ENCODE data around the gene ANK3. TPM values are rescaled to one million over a fixed set of nuclear protein-coding genes. Genes with fewer than 3 reads are reported as not detected.

The ANK3 gene
- total and polyA plus RNA-seq, 2 donors: 10.9 to 86.9 TPM

DNA sequence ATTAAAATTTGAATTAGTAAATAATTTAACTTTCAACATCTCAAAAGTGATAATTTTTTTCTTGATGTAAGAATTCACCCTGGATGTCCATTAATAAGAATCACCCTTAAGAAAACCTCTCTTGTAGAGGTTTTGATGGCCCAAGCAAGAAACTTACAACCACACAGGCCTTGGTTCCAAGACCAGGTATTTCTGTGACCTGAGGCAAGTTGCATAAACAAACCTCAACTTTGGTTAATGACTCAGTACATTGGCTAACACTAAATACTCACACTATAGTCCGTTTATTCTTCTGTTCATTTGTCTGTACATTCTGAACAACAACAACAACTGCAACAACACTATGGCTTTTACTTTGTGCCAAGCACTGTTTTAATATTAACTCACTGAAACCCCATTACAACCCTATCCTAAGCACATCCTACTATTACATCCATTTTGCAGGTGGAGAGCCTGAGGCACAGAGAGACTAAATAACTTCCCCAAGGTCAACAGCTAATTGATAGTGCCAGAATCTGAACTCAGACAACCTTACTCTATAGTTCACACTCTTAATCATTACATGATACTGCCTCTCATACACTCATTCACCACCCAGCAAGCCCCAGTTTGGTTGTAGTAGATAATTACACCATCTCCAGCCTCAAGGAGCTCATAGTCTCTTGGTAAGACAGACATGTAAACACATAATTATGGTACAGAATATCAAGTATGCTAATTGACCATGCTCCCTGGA, 6.6 kb downstream of the ANK3 start:
- Histone ChIP-seq H3K4me3 (ENCODE audit: low read depth, low read length) (no peak overlapping the region), H3K36me3 (ENCODE audit: insufficient read depth) (no peaks in the 10 kb centered on the region), H3K4me1 (ENCODE audit: insufficient read depth) (no peaks in the 10 kb centered on the region), H3K27ac (ENCODE audit: low read depth) (no peak overlapping the region)
- no peak for DNase-seq (ENCODE audit: extremely low spot score)
- WGBS: 95% methylated on average over 1 of the region's 1 CpG

GRCh38 chr10:60380781-60381180, 8.9 kb downstream of the ANK3 start:
- no peak for DNase-seq (ENCODE audit: extremely low spot score)
- Histone ChIP-seq H3K4me3 (ENCODE audit: low read depth, low read length) (no peak overlapping the region), H3K36me3 (ENCODE audit: insufficient read depth) (no peaks in the 10 kb centered on the region), H3K27ac (ENCODE audit: low read depth) (no peak overlapping the region), H3K4me1 (ENCODE audit: insufficient read depth) (no peaks in the 10 kb centered on the region)
- 92% methylated on average over 5 of the region's 5 CpGs for WGBS

GRCh38 chr10:60377955-60378354, 11.7 kb downstream of the ANK3 start:
- H3K36me3 ChIP-seq (ENCODE audit: insufficient read depth): no peaks in the 10 kb centered on the region
- H3K4me1 ChIP-seq (ENCODE audit: insufficient read depth): no peaks in the 10 kb centered on the region
- H3K4me3 ChIP-seq (ENCODE audit: low read depth, low read length): no peak overlapping the region
- H3K27ac ChIP-seq (ENCODE audit: low read depth): no peak overlapping the region
- no peak for DNase-seq (ENCODE audit: extremely low spot score)
- 84% methylated on average over 1 of the region's 1 CpG for WGBS

DNA sequence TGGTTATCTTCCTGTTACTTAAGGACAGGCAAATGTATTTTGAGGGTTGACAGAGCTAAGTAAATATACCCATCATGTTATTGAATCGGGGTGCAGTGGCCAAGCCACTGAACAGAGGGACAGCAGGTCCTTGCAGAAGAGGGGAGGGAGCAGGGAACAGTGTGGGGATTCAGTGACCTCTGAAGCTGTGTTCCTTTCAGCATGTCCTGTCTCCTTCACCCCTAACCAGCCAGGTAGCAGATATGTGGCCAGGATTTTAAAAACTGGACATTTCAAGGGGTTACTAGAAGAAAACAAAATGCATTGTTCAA, 12.7 kb downstream of the ANK3 start:
- H3K27ac ChIP-seq (ENCODE audit: low read depth): no peak overlapping the region
- DNase-seq (ENCODE audit: extremely low spot score): no peak
- no peak overlapping the region for H3K4me3 ChIP-seq (ENCODE audit: low read depth, low read length)
- H3K36me3 ChIP-seq (ENCODE audit: insufficient read depth): no peaks in the 10 kb centered on the region
- WGBS: 65% methylated on average over 1 of the region's 1 CpG
- no peaks in the 10 kb centered on the region for H3K4me1 ChIP-seq (ENCODE audit: insufficient read depth)

GRCh38 chr10:60376221-60377041, 13.2 kb downstream of the ANK3 start:
- WGBS: 88% methylated on average over 6 of the region's 6 CpGs
- no peak for DNase-seq (ENCODE audit: extremely low spot score)
- no peaks in the 10 kb centered on the region for H3K36me3 ChIP-seq (ENCODE audit: insufficient read depth)

DNA sequence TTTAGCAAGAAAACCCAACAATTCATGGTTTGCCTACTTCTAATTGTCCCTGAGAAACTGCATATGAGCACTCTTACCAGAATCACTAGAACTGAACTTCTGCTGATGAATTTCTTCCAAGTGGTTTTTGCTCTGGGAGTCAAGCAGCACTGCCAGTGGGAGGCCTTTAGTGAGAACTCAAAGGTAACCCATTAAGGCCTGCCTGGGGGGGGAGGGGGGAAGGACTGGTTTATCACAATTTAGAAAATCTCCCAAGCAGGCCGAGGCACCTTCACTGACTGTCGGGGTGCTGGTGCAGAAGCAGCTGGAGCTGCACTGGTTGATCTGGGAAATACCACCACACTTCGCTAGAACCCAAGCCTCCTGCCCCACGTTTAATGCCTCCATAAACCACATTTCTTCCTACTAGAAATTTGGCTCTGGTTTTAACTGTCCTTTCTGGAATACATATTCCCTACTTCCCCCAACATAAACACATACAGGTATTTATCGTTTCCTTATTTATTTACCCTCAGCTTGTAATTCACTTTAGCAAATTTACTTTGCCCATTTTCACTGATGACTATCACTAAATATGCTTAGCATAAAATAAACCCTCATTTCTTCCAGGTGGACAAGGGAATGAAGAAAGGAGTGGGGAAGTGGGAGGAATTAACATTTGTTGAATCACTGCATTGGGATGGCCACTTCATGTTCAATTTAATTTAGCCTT, 14.2 kb downstream of the ANK3 start:
- Histone ChIP-seq H3K36me3 (ENCODE audit: insufficient read depth) (no peaks in the 10 kb centered on the region), H3K27ac (ENCODE audit: low read depth) (no peak overlapping the region), H3K4me1 (ENCODE audit: insufficient read depth) (no peaks in the 10 kb centered on the region), H3K4me3 (ENCODE audit: low read depth, low read length) (no peak overlapping the region)
- DNase-seq (ENCODE audit: extremely low spot score): no peak
- WGBS: 84% methylated on average over 5 of the region's 5 CpGs

More at GRCh38 chr10:60376221-60377041, 13.2 kb downstream of the ANK3 start:
- Histone ChIP-seq H3K4me3 (ENCODE audit: low read depth, low read length) (no peak overlapping the region), H3K4me1 (ENCODE audit: insufficient read depth) (no peaks in the 10 kb centered on the region), H3K27ac (ENCODE audit: low read depth) (no peak overlapping the region)

DNA sequence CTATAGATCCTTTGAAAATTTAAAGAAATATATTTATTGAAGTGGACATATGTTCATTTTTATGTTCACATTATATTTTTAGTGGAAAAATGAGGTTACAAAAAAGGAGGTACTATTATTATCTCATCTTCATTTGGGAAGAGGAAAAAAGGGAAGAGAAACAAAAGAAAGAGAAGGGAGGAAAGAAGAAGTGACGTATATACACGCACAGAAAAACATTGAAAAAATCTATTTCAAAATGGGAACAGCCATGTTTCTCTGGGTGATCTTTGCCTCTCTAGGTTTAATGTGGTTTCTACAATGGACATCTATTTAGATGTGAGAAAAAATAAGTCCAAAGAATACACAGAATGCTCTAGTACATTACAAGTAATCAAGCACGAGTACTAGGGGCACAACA, 14.8 kb downstream of the ANK3 start:
- no peak overlapping the region for H3K4me3 ChIP-seq (ENCODE audit: low read depth, low read length)
- 95% methylated on average over 3 of the region's 3 CpGs for WGBS
- H3K36me3 ChIP-seq (ENCODE audit: insufficient read depth): no peaks in the 10 kb centered on the region
- H3K4me1 ChIP-seq (ENCODE audit: insufficient read depth): no peaks in the 10 kb centered on the region
- DNase-seq (ENCODE audit: extremely low spot score): no peak
- H3K27ac ChIP-seq (ENCODE audit: low read depth): no peak overlapping the region

DNA sequence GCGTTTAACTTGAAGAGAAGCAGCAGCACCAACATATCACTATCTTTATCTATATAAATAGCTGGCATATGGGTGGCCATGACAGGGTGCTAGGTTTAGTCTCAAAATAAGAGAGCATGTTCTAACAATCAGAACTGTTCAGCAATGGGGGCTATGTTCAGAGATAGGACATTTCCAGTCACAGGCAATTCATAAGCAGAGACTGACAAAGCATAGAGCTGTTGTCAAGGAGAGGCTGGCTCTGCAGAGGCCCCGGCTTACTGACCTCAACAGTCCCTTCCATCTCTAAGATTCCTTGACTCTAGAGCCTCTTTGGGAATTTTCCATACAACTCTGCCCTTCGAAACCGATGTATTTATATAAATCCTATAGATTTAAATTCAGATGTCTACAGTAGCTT, 17.2 kb downstream of the ANK3 start:
- no peaks in the 10 kb centered on the region for H3K36me3 ChIP-seq (ENCODE audit: insufficient read depth)
- H3K4me1 ChIP-seq (ENCODE audit: insufficient read depth): no peaks in the 10 kb centered on the region
- 94% methylated on average over 4 of the region's 4 CpGs for WGBS
- no peak for DNase-seq (ENCODE audit: extremely low spot score)
- H3K27ac ChIP-seq (ENCODE audit: low read depth): no peak overlapping the region
- no peak overlapping the region for H3K4me3 ChIP-seq (ENCODE audit: low read depth, low read length)

- H3K4me3 ChIP-seq (ENCODE audit: low read depth, low read length): no peak overlapping the region
- WGBS: 57% methylated on average over 2 of the region's 2 CpGs
- H3K4me1 ChIP-seq (ENCODE audit: insufficient read depth): no peaks in the 10 kb centered on the region
- no peak overlapping the region for H3K27ac ChIP-seq (ENCODE audit: low read depth)
- no peak for DNase-seq (ENCODE audit: extremely low spot score)
- H3K36me3 ChIP-seq (ENCODE audit: insufficient read depth): no peaks in the 10 kb centered on the region
These were observed 20.1 kb downstream of the ANK3 start for GRCh38 chr10:60369547-60369930.

DNA sequence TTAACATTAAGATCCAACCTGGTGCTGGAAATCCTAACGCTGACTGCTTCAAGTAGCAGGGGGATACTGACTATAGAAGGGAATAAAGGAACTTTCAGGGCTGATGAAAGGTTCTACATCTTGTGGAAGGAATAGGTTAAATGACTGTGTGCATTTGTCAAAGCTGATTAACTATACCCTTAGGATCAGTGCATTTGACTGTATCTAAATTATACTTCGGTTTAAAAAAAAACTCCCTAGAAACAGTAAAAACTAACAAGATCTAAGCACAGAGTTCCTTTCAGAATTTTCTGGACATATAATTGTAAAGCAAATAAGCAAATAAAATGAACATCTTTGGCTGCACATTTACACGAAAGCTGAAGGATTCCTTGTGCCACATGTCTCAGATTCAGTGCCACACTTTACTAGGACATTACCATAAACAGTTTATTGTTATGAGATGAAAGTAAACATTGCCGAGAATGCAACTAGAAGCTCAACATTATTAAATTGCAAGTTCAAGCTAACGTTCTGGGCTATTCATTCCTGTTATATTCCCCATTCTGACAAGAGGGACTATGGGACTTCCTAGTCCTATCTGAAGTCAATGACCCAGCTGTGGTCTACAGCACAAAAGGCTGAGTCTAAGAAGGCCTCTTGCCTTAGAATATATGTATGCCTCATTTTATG, 20.7 kb downstream of the ANK3 start:
- DNase-seq (ENCODE audit: extremely low spot score): no peak
- no peaks in the 10 kb centered on the region for H3K36me3 ChIP-seq (ENCODE audit: insufficient read depth)
- H3K27ac ChIP-seq (ENCODE audit: low read depth): no peak overlapping the region
- no peak overlapping the region for H3K4me3 ChIP-seq (ENCODE audit: low read depth, low read length)
- H3K4me1 ChIP-seq (ENCODE audit: insufficient read depth): no peaks in the 10 kb centered on the region
- WGBS: 60% methylated on average over 5 of the region's 5 CpGs

DNA sequence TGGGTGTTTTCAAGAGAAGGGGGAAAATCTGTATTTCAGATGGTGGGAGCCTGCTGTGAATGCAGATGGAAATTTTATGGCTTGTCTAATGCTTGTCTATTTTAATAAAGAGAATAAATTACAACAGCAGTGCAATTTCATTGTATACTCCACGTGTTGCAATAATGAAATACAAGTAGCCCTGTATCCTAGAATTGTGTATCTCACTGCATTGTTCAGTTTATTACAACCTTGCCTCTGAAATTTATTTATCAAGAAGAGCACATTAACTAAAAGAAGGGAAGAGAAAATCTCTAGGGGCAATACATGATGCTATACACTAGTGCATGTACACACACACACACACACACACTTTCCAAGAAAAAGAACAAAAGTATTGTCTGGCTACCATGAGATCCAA, 21.8 kb downstream of the ANK3 start:
- Histone ChIP-seq H3K36me3 (ENCODE audit: insufficient read depth) (no peaks in the 10 kb centered on the region), H3K4me1 (ENCODE audit: insufficient read depth) (no peaks in the 10 kb centered on the region), H3K27ac (ENCODE audit: low read depth) (no peak overlapping the region), H3K4me3 (ENCODE audit: low read depth, low read length) (no peak overlapping the region)
- 68% methylated on average over 1 of the region's 1 CpG for WGBS
- no peak for DNase-seq (ENCODE audit: extremely low spot score)

DNA sequence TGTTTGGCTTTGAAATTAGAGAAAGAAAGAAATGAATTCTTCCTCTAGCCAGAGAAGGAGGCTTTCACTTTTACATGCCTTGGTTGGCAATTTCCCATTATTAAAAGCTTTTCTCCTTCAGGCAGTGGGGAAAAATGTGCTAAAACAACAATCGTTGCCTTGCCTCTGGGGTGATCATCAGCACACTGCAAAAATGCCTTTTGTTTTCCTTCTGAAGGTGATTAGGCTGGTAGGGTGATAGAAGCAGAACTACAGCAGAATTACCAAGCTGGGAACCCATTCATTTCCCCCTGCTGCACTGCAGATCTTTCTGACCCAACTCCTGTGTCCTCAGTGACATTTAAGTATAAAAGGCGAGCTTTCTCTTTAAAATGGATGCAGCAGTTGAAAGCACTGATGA, 22.2 kb downstream of the ANK3 start:
- 55% methylated on average over 2 of the region's 2 CpGs for WGBS
- Histone ChIP-seq H3K36me3 (ENCODE audit: insufficient read depth) (no peaks in the 10 kb centered on the region), H3K4me1 (ENCODE audit: insufficient read depth) (no peaks in the 10 kb centered on the region), H3K27ac (ENCODE audit: low read depth) (no peak overlapping the region), H3K4me3 (ENCODE audit: low read depth, low read length) (no peak overlapping the region)
- no peak for DNase-seq (ENCODE audit: extremely low spot score)

DNA sequence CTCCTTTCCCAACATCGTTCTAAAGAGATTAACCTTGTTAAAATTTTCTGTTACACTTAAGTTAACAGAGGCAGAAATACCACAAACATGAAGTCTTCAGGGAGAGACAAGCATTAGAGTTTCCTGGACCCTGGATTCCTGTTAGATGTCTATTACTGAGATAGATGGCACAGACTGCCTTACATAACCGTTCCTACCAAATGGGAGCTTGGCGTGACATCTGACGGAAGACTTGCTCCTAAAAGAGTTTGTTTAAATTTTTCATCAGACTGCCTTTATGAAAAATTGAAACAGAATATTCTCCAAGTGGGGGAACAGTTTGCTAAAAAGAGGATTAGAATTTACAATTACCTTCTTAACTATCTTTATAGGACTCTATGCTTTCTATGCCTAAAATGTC, 22.7 kb downstream of the ANK3 start:
- no peaks in the 10 kb centered on the region for H3K36me3 ChIP-seq (ENCODE audit: insufficient read depth)
- no peaks in the 10 kb centered on the region for H3K4me1 ChIP-seq (ENCODE audit: insufficient read depth)
- no peak for DNase-seq (ENCODE audit: extremely low spot score)
- no peak overlapping the region for H3K27ac ChIP-seq (ENCODE audit: low read depth)
- 48% methylated on average over 4 of the region's 4 CpGs for WGBS
- no peak overlapping the region for H3K4me3 ChIP-seq (ENCODE audit: low read depth, low read length)
